GM12878 (cell line): ENCODE results near the gene DDX21. TPM values are rescaled to one million over a fixed set of nuclear protein-coding genes. Genes with fewer than 3 reads are reported as not detected.

Experiments
- ATAC-seq: fragments of 200-7000 bp; cut with Tn5 transposase; 3 replicates; pipeline ENCODE4 v1.9.1; 2020; ENCODE audit warnings: mild to moderate bottlenecking, moderate library complexity
- BruUV-seq: library from RNA; stranded (reverse); fragments of 400-500 nt; replicated peaks from 2 replicates; lab custom pipeline; 2021; lab: Mats Ljungman, UMichigan
- CTCF ChIA-PET: fragments of 300-600 bp; sonication (Branson Sonifier 250); formaldehyde crosslinking; extraction: SDS; loops from one replicate; lab custom pipeline; 2021; ENCODE audit warnings: inconsistent platforms; lab: Yijun Ruan, JAX
- POLR2A ChIA-PET: fragments of 350-600 bp; formaldehyde crosslinking; extraction: SDS; loops from one replicate; lab custom pipeline; 2021; ENCODE audit warnings: inconsistent platforms; lab: Charles Lee
- RAD21 ChIA-PET: fragments of 300-600 bp; sonication (Branson Sonifier 250); formaldehyde crosslinking; loops from one replicate; lab custom pipeline; 2023; ENCODE audit warnings: antibody characterized with exemption; ENCODE audit not compliant: unreplicated experiment; lab: Charles Lee
- SMC1A ChIA-PET: fragments of 300-600 bp; sonication (Branson Sonifier 250); formaldehyde crosslinking; loops from one replicate; lab custom pipeline; 2023; ENCODE audit not compliant: unreplicated experiment, uncharacterized antibody; lab: Charles Lee
- DNase-seq: peaks from one replicate; pipeline ENCODE4 v3.0.0-alpha.2; 2011; ENCODE audit warnings: low read depth, low spot score
- FAIRE-seq: peaks from 3 replicates; lab custom pipeline; 2011; peaks lifted over from hg19 to GRCh38; lab: Jason Lieb, UNC
- H2AFZ ChIP-seq: 2 replicates; pipeline ENCODE4 v1.6.0; 2011; ENCODE audit warnings: low read depth, low read length, control low read depth; ENCODE audit not compliant: control insufficient read depth
- H3K27ac ChIP-seq: 2 replicates; pipeline ENCODE4 v1.5.1; 2011; ENCODE audit warnings: control low read depth; ENCODE audit not compliant: control insufficient read depth, insufficient read depth
- H3K27me3 ChIP-seq, 2 experiments: replicated peaks in 1 of 2; 2 replicates each; pipeline versions ENCODE4 v1.6.0 to v1.6.1; 2011; ENCODE audit warnings: low read length in 1 of 2; ENCODE audit not compliant: control insufficient read depth in 2 of 2, insufficient read depth in 2 of 2
- H3K36me3 ChIP-seq, 2 experiments: 2 replicates each; pipeline ENCODE4 v1.5.1; 2011; ENCODE audit warnings: low read length in 1 of 2; ENCODE audit not compliant: control insufficient read depth in 2 of 2, insufficient read depth in 2 of 2
- H3K4me1 ChIP-seq: 2 replicates; pipeline ENCODE4 v1.6.1; 2011; ENCODE audit warnings: mild to moderate bottlenecking, low read length, moderate library complexity, mixed read lengths; ENCODE audit not compliant: control insufficient read depth, insufficient read depth
- H3K4me2 ChIP-seq: 2 replicates; pipeline ENCODE4 v1.6.0; 2011; ENCODE audit warnings: control low read depth; ENCODE audit not compliant: control insufficient read depth, insufficient read depth
- H3K4me3 ChIP-seq: fragments of 200-600 bp; sonication (generic); 2 replicates; pipeline ENCODE4 v1.5.1; 2016
- H3K79me2 ChIP-seq: 2 replicates; pipeline ENCODE4 v1.6.0; 2011; ENCODE audit warnings: low read length; ENCODE audit not compliant: control insufficient read depth, insufficient read depth
- H3K9ac ChIP-seq: 2 replicates; pipeline ENCODE4 v1.8.0; 2011; ENCODE audit warnings: low read length, control low read depth, mixed read lengths; ENCODE audit not compliant: control insufficient read depth, insufficient read depth
- H3K9me3 ChIP-seq: replicated peaks from 3 replicates; pipeline ENCODE4 v1.5.1; 2011; ENCODE audit warnings: mild to moderate bottlenecking, low read length; ENCODE audit not compliant: control insufficient read depth, insufficient read depth
- H4K20me1 ChIP-seq: 2 replicates; pipeline ENCODE4 v1.6.0; 2011; ENCODE audit not compliant: control insufficient read depth, insufficient read depth
- ATF3 ChIP-seq: IDR thresholded peaks from 2 replicates; pipeline ENCODE4 v1.6.1; 2011; ENCODE audit warnings: low read depth, mild to moderate bottlenecking, low read length, moderate library complexity, borderline replicate concordance; ENCODE audit errors: extremely low read depth
- BACH1 ChIP-seq: fragments of 450-650 bp; IDR thresholded peaks from 2 replicates; pipeline ENCODE4 v1.6.1; 2017; ENCODE audit warnings: mild to moderate bottlenecking, borderline replicate concordance
- CBX3 ChIP-seq: fragments of 200-600 bp; sonication (generic); IDR thresholded peaks from 2 replicates; pipeline ENCODE4 v1.6.1; 2016; ENCODE audit warnings: low read depth, borderline replicate concordance
- CREB1 ChIP-seq: IDR thresholded peaks from 2 replicates; pipeline ENCODE4 v1.6.1; 2012; ENCODE audit warnings: low read depth, mild to moderate bottlenecking, inconsistent platforms
- DPF2 ChIP-seq: fragments of 450-650 bp; IDR thresholded peaks from 2 replicates; pipeline ENCODE4 v1.6.1; 2017; ENCODE audit warnings: mild to moderate bottlenecking
- EED ChIP-seq: sonication (generic); IDR thresholded peaks from 2 replicates; pipeline ENCODE4 v1.6.1; 2016; ENCODE audit warnings: antibody characterized with exemption, low read depth
- GATAD2B ChIP-seq: fragments of 450-650 bp; conservative IDR thresholded peaks from 2 replicates; pipeline ENCODE4 v1.6.1; 2017; ENCODE audit warnings: low read depth, mild to moderate bottlenecking, moderate library complexity
- HDAC6 ChIP-seq: fragments of 200-600 bp; sonication (generic); IDR thresholded peaks from one replicate; pipeline ENCODE4 v1.8.0; 2017; ENCODE audit warnings: antibody characterized with exemption; ENCODE audit not compliant: unreplicated experiment
- JUNB ChIP-seq: IDR thresholded peaks from 2 replicates; pipeline ENCODE4 v1.6.1; 2016; ENCODE audit warnings: antibody characterized with exemption, mild to moderate bottlenecking
- JUND ChIP-seq: IDR thresholded peaks from 2 replicates; pipeline ENCODE4 v1.6.1; 2012; ENCODE audit warnings: low read depth, mild to moderate bottlenecking, low read length, improper control_type of control experiment, moderate library complexity
- KAT2A ChIP-seq: conservative IDR thresholded peaks from 2 replicates; pipeline ENCODE4 v1.6.1; 2011; ENCODE audit warnings: low read depth, low read length; ENCODE audit not compliant: control insufficient read depth
- KLF5 ChIP-seq: fragments of 450-650 bp; IDR thresholded peaks from 2 replicates; pipeline ENCODE4 v1.6.1; 2014; ENCODE audit warnings: mild to moderate bottlenecking; ENCODE audit not compliant: partially characterized antibody
- MAX ChIP-seq: IDR thresholded peaks from 2 replicates; pipeline ENCODE4 v1.6.1; 2012; ENCODE audit warnings: low read depth, low read length, improper control_type of control experiment
- MTA3 ChIP-seq: IDR thresholded peaks from 2 replicates; pipeline ENCODE4 v1.6.1; 2012; ENCODE audit warnings: low read length, inconsistent platforms, borderline replicate concordance
- MYB ChIP-seq: fragments of 150-350 bp; IDR thresholded peaks from 2 replicates; pipeline ENCODE4 v1.6.1; 2014; ENCODE audit warnings: mild to moderate bottlenecking, low read depth, low read length, borderline replicate concordance
- PRDM15 ChIP-seq: fragments of 450-650 bp; formaldehyde crosslinking; IDR thresholded peaks from 2 replicates; pipeline ENCODE4 v1.4.0; 2020; ENCODE audit warnings: mild to moderate bottlenecking, moderate library complexity
- RCOR1 ChIP-seq: conservative IDR thresholded peaks from 2 replicates; pipeline ENCODE4 v1.6.1; 2012; ENCODE audit warnings: low read depth, low read length, improper control_type of control experiment
- YBX1 ChIP-seq: fragments of 450-650 bp; IDR thresholded peaks from 2 replicates; pipeline ENCODE4 v1.6.1; 2016; ENCODE audit warnings: antibody characterized with exemption
- ZBTB11 ChIP-seq: fragments of 450-650 bp; formaldehyde crosslinking; IDR thresholded peaks from 2 replicates; pipeline ENCODE4 v1.5.0; 2022; ENCODE audit warnings: mild to moderate bottlenecking, missing genetic modification characterization
- ZNF217 ChIP-seq: fragments of 450-650 bp; IDR thresholded peaks from 2 replicates; pipeline ENCODE4 v1.6.1; 2017; ENCODE audit warnings: antibody characterized with exemption, mild to moderate bottlenecking
- in situ Hi-C: fragments of 300-500 bp; cut with MboI; formaldehyde crosslinking; loops from 9 replicates; pipeline ENCODE4 v1.14.3; 2018; ENCODE audit warnings: mixed read lengths
- intact Hi-C: fragments of 100-400 bp; cut with micrococcal nuclease; formaldehyde crosslinking; loops from one replicate; pipeline ENCODE4 v1.14.2; 2022; ENCODE audit not compliant: unreplicated experiment
- polyA plus RNA-seq, 11 experiments: library from polyadenylated mRNA; depleted of rRNA in 4 of 11; unstranded in 6 of 11; stranded (reverse) in 5 of 11; fragments of >200 nt; fragmentation: Nextera tagmentation in 4 of 11; fragmentation: Illumina TruSeq in 1 of 11; extraction: Ambion mirVana in 4 of 11; extraction: Trizol in 1 of 11; gene quantifications; 1 replicate in 1 of 11; 2 replicates in 10 of 11; pipeline versions ENCODE4 v1.2.1 to v1.2.3, GENCODE V29; 2011 to 2016; ENCODE audit warnings: inconsistent platforms in 2 of 11, missing spikeins in 2 of 11, low read depth in 1 of 11
- total RNA-seq, 4 experiments: library from RNA; depleted of rRNA in 3 of 4; stranded (reverse); fragments of >200 nt in 3 of 4; fragmentation: Illumina TruSeq in 1 of 4; extraction: Trizol in 1 of 4; gene quantifications; 2 replicates each; pipeline versions ENCODE4 v1.2.1 to v1.2.3, GENCODE V29; 2013 to 2021

The DDX21 gene
- total and polyA plus RNA-seq, 10 of the 15 experiments (the other 5 are each of a cell fraction or from before 2014, with no cell fraction given) = 41.1 to 182 (median 116) TPM

GRCh38 chr10:68924593-68924992 is 31.4 kb upstream of the DDX21 start:
- Histone ChIP-seq H3K27me3 (no peaks in the 10 kb centered on the region), H3K36me3 (peaks cover 1 to 17% of the 10 kb centered on the region in 2 experiments), H3K4me1 (no peaks in the 10 kb centered on the region), H3K79me2 (no peaks in the 10 kb centered on the region; the same call in 1 of the 2 replicates), H2AFZ (no peak overlapping the region), H3K9me3 (no peaks in the 10 kb centered on the region), H4K20me1 (no peaks in the 10 kb centered on the region), H3K4me2 (no peak overlapping the region), H3K9ac (no peak overlapping the region), H3K4me3 (no peak overlapping the region), H3K27ac (no peak overlapping the region)
- TF ChIP-seq HDAC6 (no peak), JUND (no peak), ATF3 (no peak), CREB1 (no peak), EED (no peak), ZBTB11 (CRISPR knock-in tag) (no peak), MAX (no peak), RCOR1 (no peak), MTA3 (no peak), ZNF217 (no peak), PRDM15 (CRISPR knock-in tag) (no peak), KAT2A (no peak), MYB (no peak), KLF5 (no peak), JUNB (no peak), GATAD2B (no peak), CBX3 (no peak), YBX1 (no peak), BACH1 (no peak), DPF2 (no peak)
- no peak for DNase-seq
- in situ Hi-C loops = no loop called here
- RAD21 ChIA-PET = no interaction called here
- FAIRE-seq = no peak
- POLR2A ChIA-PET = interaction anchor here (0.6 kb wide), 1 partner anchor 533 kb away, joined by 5 read pairs; no protein-coding TSS in a partner anchor
- CTCF ChIA-PET = interaction anchor here (0.6 to 1.0 kb wide), 2 partner anchors 16 to 576 kb away, joined by 3 read pairs; no protein-coding TSS in a partner anchor
- no peak for ATAC-seq
- intact Hi-C loops = no loop called here
- SMC1A ChIA-PET = interaction anchor here (1.0 to 1.4 kb wide), 3 partner anchors 10 to 551 kb away, joined by 3 to 4 read pairs (median 3); no protein-coding TSS in a partner anchor
- BruUV-seq = no TSS peak
